ENCODE measurements around the gene ABCG5. TPM values are rescaled to one million over a fixed set of nuclear protein-coding genes. Genes with fewer than 3 reads are reported as not detected.
A peak's percentile ranks its signal among the peaks of the same experiment; 100 is the strongest.

ABCG5 gene
- total and polyA plus RNA-seq, 12 donors: 0.03 to 0.69 (median 0.20) TPM; not detected in 4

DNA sequence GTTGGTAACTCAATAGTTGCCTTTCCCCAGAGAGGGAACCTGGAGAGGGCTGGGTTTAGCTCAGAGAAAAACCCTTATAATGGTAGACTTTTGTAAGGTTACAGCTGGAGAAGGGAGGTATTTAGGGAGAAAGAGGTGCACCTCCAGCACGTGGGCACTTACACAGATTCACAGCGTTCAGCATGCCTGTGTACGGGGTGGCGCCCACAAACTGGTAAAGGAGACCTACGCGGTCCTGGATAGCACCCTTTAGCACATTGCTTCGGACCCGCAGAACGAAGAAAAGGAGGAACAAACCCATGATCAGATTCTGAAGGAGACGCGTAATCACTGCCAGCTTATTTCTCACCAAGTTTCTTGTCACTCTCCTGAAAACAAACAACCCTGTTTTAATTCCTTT lies 14.9 kb downstream of the ABCG5 start:
- no peak for TF ChIP-seq POLR2A (IDR thresholded peaks at IDR 0.05)
- TF ChIP-seq, protein P1, sequence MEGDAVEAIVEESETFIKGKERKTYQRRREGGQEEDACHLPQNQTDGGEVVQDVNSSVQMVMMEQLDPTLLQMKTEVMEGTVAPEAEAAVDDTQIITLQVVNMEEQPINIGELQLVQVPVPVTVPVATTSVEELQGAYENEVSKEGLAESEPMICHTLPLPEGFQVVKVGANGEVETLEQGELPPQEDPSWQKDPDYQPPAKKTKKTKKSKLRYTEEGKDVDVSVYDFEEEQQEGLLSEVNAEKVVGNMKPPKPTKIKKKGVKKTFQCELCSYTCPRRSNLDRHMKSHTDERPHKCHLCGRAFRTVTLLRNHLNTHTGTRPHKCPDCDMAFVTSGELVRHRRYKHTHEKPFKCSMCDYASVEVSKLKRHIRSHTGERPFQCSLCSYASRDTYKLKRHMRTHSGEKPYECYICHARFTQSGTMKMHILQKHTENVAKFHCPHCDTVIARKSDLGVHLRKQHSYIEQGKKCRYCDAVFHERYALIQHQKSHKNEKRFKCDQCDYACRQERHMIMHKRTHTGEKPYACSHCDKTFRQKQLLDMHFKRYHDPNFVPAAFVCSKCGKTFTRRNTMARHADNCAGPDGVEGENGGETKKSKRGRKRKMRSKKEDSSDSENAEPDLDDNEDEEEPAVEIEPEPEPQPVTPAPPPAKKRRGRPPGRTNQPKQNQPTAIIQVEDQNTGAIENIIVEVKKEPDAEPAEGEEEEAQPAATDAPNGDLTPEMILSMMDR (IDR thresholded peaks at IDR 0.05): no peak
- peaks cover 11% of the 10 kb centered on the region in 2 donors for H3K4me1 ChIP-seq (replicated peaks in 1 of 2)
- no peak overlapping the region for H3K27ac ChIP-seq
- no peaks in the 10 kb centered on the region for H3K36me3 ChIP-seq (replicated peaks in 1 of 2)
- H3K4me3 ChIP-seq: no peak overlapping the region
- H3K27me3 ChIP-seq: no peaks in the 10 kb centered on the region
- intact Hi-C loops (cut with DNase I): no loop called here
- H3K9me3 ChIP-seq (replicated peaks in 1 of 3): no peaks in the 10 kb centered on the region
- WGBS, 4 donors: 91 to 96% (median 94%) methylated on average over 11 of the region's 11 CpGs
- no peak for DNase-seq

DNA sequence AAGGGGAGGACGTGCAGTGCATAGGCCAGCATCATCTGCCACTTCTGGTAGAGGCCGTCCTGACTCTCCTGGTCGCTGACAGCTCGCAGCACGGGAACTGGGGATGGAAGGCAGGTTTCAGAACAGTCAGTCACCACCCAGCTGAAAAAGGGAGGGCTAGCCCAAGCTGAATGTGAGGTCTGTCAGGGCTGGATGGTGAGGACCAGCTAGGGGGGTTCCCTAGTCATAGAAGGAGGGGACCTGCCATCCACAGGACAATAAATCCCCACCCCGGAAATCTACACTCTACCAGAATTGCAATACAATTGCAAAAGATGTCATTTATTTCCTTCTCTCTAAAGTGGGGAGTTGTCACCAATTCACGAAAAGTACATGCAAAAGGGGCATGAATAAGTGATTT lies 15.8 kb downstream of the ABCG5 start:
- H3K9me3 ChIP-seq (replicated peaks in 1 of 3): no peaks in the 10 kb centered on the region
- intact Hi-C loops (cut with DNase I): no loop called here
- DNase-seq: no peak
- H3K27me3 ChIP-seq: no peaks in the 10 kb centered on the region
- TF ChIP-seq, protein P1 (IDR thresholded peaks at IDR 0.05): no peak
- no peak for TF ChIP-seq POLR2A (IDR thresholded peaks at IDR 0.05)
- H3K36me3 ChIP-seq (replicated peaks in 1 of 2): no peaks in the 10 kb centered on the region
- H3K27ac ChIP-seq: no peak overlapping the region
- peaks cover 11 to 15% of the 10 kb centered on the region in 2 donors for H3K4me1 ChIP-seq (replicated peaks in 1 of 2)
- no peak overlapping the region for H3K4me3 ChIP-seq
- 82 to 94% (median 84%) methylated on average over 2 to 7 of the region's 7 CpGs for WGBS, 4 donors

DNA sequence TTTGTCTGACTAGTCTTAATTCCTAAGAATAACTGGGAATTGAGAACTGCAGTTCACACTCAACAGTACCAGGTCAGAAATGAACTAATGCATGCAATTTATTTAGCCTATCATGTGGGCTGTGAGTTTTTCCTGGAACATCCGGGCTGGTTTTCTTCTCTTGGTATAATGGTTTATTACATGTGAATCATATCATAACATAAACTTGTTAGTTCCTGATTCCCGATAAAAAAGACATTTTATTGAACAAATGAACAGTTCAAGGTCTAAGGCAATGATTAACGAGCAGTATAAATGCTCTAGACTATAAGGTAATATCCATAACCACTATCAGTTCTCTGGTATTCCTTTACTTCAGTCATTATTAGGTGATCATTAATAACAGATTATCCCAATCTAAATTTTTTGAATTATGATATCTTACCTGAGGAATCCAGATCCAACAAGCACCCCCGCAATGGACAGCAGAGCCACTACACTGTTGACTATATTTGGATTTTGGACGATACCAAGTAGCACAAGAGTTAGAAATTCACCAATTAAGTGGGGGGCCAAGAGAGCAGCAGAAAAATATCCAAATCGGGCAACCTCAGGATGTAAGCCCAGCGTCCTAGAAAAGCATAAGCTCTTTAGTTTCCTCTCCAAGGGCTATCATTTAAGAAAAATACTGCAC lies 19.0 kb downstream of the ABCG5 start:
- Histone ChIP-seq H3K36me3 (replicated peaks in 1 of 2) (no peaks in the 10 kb centered on the region), H3K4me1 (replicated peaks in 1 of 2) (peaks cover under 1 to 11% of the 10 kb centered on the region in 2 donors), H3K27me3 (no peaks in the 10 kb centered on the region), H3K4me3 (no peak overlapping the region), H3K27ac (no peak overlapping the region), H3K9me3 (replicated peaks in 1 of 3) (no peaks in the 10 kb centered on the region)
- no peak for DNase-seq
- TF ChIP-seq, protein P1 (IDR thresholded peaks at IDR 0.05): no peak
- WGBS, 4 donors: 60 to 72% (median 65%) methylated on average over 7 of the region's 7 CpGs
- intact Hi-C loops (cut with DNase I): no loop called here

DNA sequence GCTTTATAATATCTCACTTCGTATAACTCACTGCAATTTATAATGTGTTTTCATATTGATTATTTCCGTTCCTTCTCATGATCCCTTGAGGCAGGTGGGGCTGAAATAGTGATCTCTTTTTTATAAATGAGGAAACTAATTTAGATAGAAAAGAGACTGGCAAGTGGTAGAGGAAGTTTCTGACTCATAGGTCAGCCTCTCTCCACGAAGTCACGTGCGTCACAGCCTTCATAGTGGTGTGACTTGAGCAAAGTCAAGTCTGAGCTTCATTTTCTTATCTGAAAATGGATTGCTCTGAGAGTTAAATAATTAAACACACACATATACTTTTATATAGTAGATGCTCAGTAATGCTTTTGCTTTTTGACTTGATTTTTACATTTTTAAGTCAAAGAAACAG lies 19.9 kb downstream of the ABCG5 start:
- H3K4me3 ChIP-seq: no peak overlapping the region
- WGBS, 4 donors: 18 to 31% (median 26%) methylated on average over 5 of the region's 5 CpGs
- no peaks in the 10 kb centered on the region for H3K36me3 ChIP-seq (replicated peaks in 1 of 2)
- no peak overlapping the region for H3K27ac ChIP-seq
- intact Hi-C loops (cut with DNase I): no loop called here
- H3K4me1 ChIP-seq (replicated peaks in 1 of 2): peaks cover 0 to 10% of the 10 kb centered on the region in 2 donors
- TF ChIP-seq, protein P1 (IDR thresholded peaks at IDR 0.05): no peak
- TF ChIP-seq POLR2A (IDR thresholded peaks at IDR 0.05): no peak
- no peaks in the 10 kb centered on the region for H3K9me3 ChIP-seq (replicated peaks in 1 of 3)
- no peaks in the 10 kb centered on the region for H3K27me3 ChIP-seq
- DNase-seq: peak; percentile 60 to 88 (median 83)

Measured in adrenal gland (tissue), 12 donors.